Measurements from ENCODE around the gene ENTPD1.

ENTPD1 gene

GRCh38 chr10:95784279-95784913 is 28.4 kb downstream of the ENTPD1 start:
- no peaks in the 10 kb centered on the region for H3K9me3 ChIP-seq (ENCODE audit: control insufficient read depth in 5 of 5, low read length in 5 of 5)
- no peak overlapping the region for H3K9ac ChIP-seq (ENCODE audit: low read length in 5 of 5)
- H3K27me3 ChIP-seq (ENCODE audit: control insufficient read depth in 5 of 5, insufficient read depth in 4 of 5, low read length in 5 of 5) = no peaks in the 10 kb centered on the region
- H3K36me3 ChIP-seq (ENCODE audit: control insufficient read depth in 5 of 5, insufficient read depth in 5 of 5, low read length in 5 of 5) = no peaks in the 10 kb centered on the region
- no peak overlapping the region for H3K27ac ChIP-seq (ENCODE audit: low read depth, low read length)
- peaks cover 0 to 13% (median 0%) of the 10 kb centered on the region in 5 donors for H3K4me1 ChIP-seq (ENCODE audit: control insufficient read depth in 5 of 5, insufficient read depth in 5 of 5, low read length in 5 of 5)
- no peak overlapping the region for H3K4me3 ChIP-seq (ENCODE audit: low read depth in 1 of 5, low read length in 5 of 5)

- no peak overlapping the region for H3K9ac ChIP-seq (ENCODE audit: low read length in 5 of 5)
- no peak overlapping the region for H3K27ac ChIP-seq (ENCODE audit: low read depth, low read length)
- H3K9me3 ChIP-seq (ENCODE audit: control insufficient read depth in 5 of 5, low read length in 5 of 5) = no peaks in the 10 kb centered on the region
- peaks cover 0 to 13% (median 0%) of the 10 kb centered on the region in 5 donors for H3K4me1 ChIP-seq (ENCODE audit: control insufficient read depth in 5 of 5, insufficient read depth in 5 of 5, low read length in 5 of 5)
- no peaks in the 10 kb centered on the region for H3K36me3 ChIP-seq (ENCODE audit: control insufficient read depth in 5 of 5, insufficient read depth in 5 of 5, low read length in 5 of 5)
- H3K27me3 ChIP-seq (ENCODE audit: control insufficient read depth in 5 of 5, insufficient read depth in 4 of 5, low read length in 5 of 5) = no peaks in the 10 kb centered on the region
- H3K4me3 ChIP-seq (ENCODE audit: low read depth in 1 of 5, low read length in 5 of 5) = no peak overlapping the region
Measured at GRCh38 chr10:95785317-95785716, 29.4 kb downstream of the ENTPD1 start.

GRCh38 chr10:95785942-95786669 is 30.1 kb downstream of the ENTPD1 start:
- no peaks in the 10 kb centered on the region for H3K36me3 ChIP-seq (ENCODE audit: control insufficient read depth in 5 of 5, insufficient read depth in 5 of 5, low read length in 5 of 5)
- no peaks in the 10 kb centered on the region for H3K9me3 ChIP-seq (ENCODE audit: control insufficient read depth in 5 of 5, low read length in 5 of 5)
- H3K4me3 ChIP-seq (ENCODE audit: low read depth in 1 of 5, low read length in 5 of 5) = no peak overlapping the region
- H3K27me3 ChIP-seq (ENCODE audit: control insufficient read depth in 5 of 5, insufficient read depth in 4 of 5, low read length in 5 of 5) = no peaks in the 10 kb centered on the region
- H3K27ac ChIP-seq (ENCODE audit: low read depth, low read length) = no peak overlapping the region
- H3K9ac ChIP-seq (ENCODE audit: low read length in 5 of 5) = no peak overlapping the region
- H3K4me1 ChIP-seq (ENCODE audit: control insufficient read depth in 5 of 5, insufficient read depth in 5 of 5, low read length in 5 of 5) = peaks cover 0 to 13% (median 0%) of the 10 kb centered on the region in 5 donors

GRCh38 chr10:95787447-95787846 is 31.5 kb downstream of the ENTPD1 start:
- Histone ChIP-seq H3K36me3 (ENCODE audit: control insufficient read depth in 5 of 5, insufficient read depth in 5 of 5, low read length in 5 of 5) (no peaks in the 10 kb centered on the region), H3K27me3 (ENCODE audit: control insufficient read depth in 5 of 5, insufficient read depth in 4 of 5, low read length in 5 of 5) (no peaks in the 10 kb centered on the region), H3K4me1 (ENCODE audit: control insufficient read depth in 5 of 5, insufficient read depth in 5 of 5, low read length in 5 of 5) (peaks cover 0 to 18% (median 7%) of the 10 kb centered on the region in 5 donors), H3K9ac (ENCODE audit: low read length in 5 of 5) (no peak overlapping the region), H3K9me3 (ENCODE audit: control insufficient read depth in 5 of 5, low read length in 5 of 5) (no peaks in the 10 kb centered on the region), H3K4me3 (ENCODE audit: low read depth in 1 of 5, low read length in 5 of 5) (no peak overlapping the region), H3K27ac (ENCODE audit: low read depth, low read length) (no peak overlapping the region)

- Histone ChIP-seq H3K27me3 (ENCODE audit: control insufficient read depth in 5 of 5, insufficient read depth in 4 of 5, low read length in 5 of 5) (no peaks in the 10 kb centered on the region), H3K27ac (ENCODE audit: low read depth, low read length) (no peak overlapping the region), H3K9me3 (ENCODE audit: control insufficient read depth in 5 of 5, low read length in 5 of 5) (no peaks in the 10 kb centered on the region), H3K4me1 (ENCODE audit: control insufficient read depth in 5 of 5, insufficient read depth in 5 of 5, low read length in 5 of 5) (peaks cover 0 to 18% (median 17%) of the 10 kb centered on the region in 5 donors), H3K9ac (ENCODE audit: low read length in 5 of 5) (no peak overlapping the region), H3K36me3 (ENCODE audit: control insufficient read depth in 5 of 5, insufficient read depth in 5 of 5, low read length in 5 of 5) (no peaks in the 10 kb centered on the region), H3K4me3 (ENCODE audit: low read depth in 1 of 5, low read length in 5 of 5) (no peak overlapping the region)
Measured at GRCh38 chr10:95788830-95789229, 32.9 kb downstream of the ENTPD1 start.

GRCh38 chr10:95789902-95790301 is 33.9 kb downstream of the ENTPD1 start:
- peaks cover 0 to 18% (median 11%) of the 10 kb centered on the region in 5 donors for H3K4me1 ChIP-seq (ENCODE audit: control insufficient read depth in 5 of 5, insufficient read depth in 5 of 5, low read length in 5 of 5)
- no peak overlapping the region for H3K27ac ChIP-seq (ENCODE audit: low read depth, low read length)
- no peak overlapping the region for H3K9ac ChIP-seq (ENCODE audit: low read length in 5 of 5)
- H3K27me3 ChIP-seq (ENCODE audit: control insufficient read depth in 5 of 5, insufficient read depth in 4 of 5, low read length in 5 of 5) = no peaks in the 10 kb centered on the region
- no peaks in the 10 kb centered on the region for H3K9me3 ChIP-seq (ENCODE audit: control insufficient read depth in 5 of 5, low read length in 5 of 5)
- no peaks in the 10 kb centered on the region for H3K36me3 ChIP-seq (ENCODE audit: control insufficient read depth in 5 of 5, insufficient read depth in 5 of 5, low read length in 5 of 5)
- H3K4me3 ChIP-seq (ENCODE audit: low read depth in 1 of 5, low read length in 5 of 5) = no peak overlapping the region

GRCh38 chr10:95790982-95791381 is 35.0 kb downstream of the ENTPD1 start:
- Histone ChIP-seq H3K4me3 (ENCODE audit: low read depth in 1 of 5, low read length in 5 of 5) (no peak overlapping the region), H3K27ac (ENCODE audit: low read depth, low read length) (no peak overlapping the region), H3K4me1 (ENCODE audit: control insufficient read depth in 5 of 5, insufficient read depth in 5 of 5, low read length in 5 of 5) (peaks cover 0 to 18% (median 11%) of the 10 kb centered on the region in 5 donors), H3K36me3 (ENCODE audit: control insufficient read depth in 5 of 5, insufficient read depth in 5 of 5, low read length in 5 of 5) (no peaks in the 10 kb centered on the region), H3K9ac (ENCODE audit: low read length in 5 of 5) (no peak overlapping the region), H3K27me3 (ENCODE audit: control insufficient read depth in 5 of 5, insufficient read depth in 4 of 5, low read length in 5 of 5) (no peaks in the 10 kb centered on the region), H3K9me3 (ENCODE audit: control insufficient read depth in 5 of 5, low read length in 5 of 5) (no peaks in the 10 kb centered on the region)

- no peaks in the 10 kb centered on the region for H3K27me3 ChIP-seq (ENCODE audit: control insufficient read depth in 5 of 5, insufficient read depth in 4 of 5, low read length in 5 of 5)
- H3K4me1 ChIP-seq (ENCODE audit: control insufficient read depth in 5 of 5, insufficient read depth in 5 of 5, low read length in 5 of 5) = peaks cover 0 to 18% (median 11%) of the 10 kb centered on the region in 5 donors
- H3K36me3 ChIP-seq (ENCODE audit: control insufficient read depth in 5 of 5, insufficient read depth in 5 of 5, low read length in 5 of 5) = no peaks in the 10 kb centered on the region
- no peaks in the 10 kb centered on the region for H3K9me3 ChIP-seq (ENCODE audit: control insufficient read depth in 5 of 5, low read length in 5 of 5)
- H3K4me3 ChIP-seq (ENCODE audit: low read depth in 1 of 5, low read length in 5 of 5) = no peak overlapping the region
- no peak overlapping the region for H3K9ac ChIP-seq (ENCODE audit: low read length in 5 of 5)
- no peak overlapping the region for H3K27ac ChIP-seq (ENCODE audit: low read depth, low read length)
Measured at GRCh38 chr10:95791425-95791979, 35.5 kb downstream of the ENTPD1 start.

- Histone ChIP-seq H3K9me3 (ENCODE audit: control insufficient read depth in 5 of 5, low read length in 5 of 5) (no peaks in the 10 kb centered on the region), H3K27ac (ENCODE audit: low read depth, low read length) (no peak overlapping the region), H3K9ac (ENCODE audit: low read length in 5 of 5) (no peak overlapping the region), H3K4me1 (ENCODE audit: control insufficient read depth in 5 of 5, insufficient read depth in 5 of 5, low read length in 5 of 5) (peaks cover 0 to 18% (median 11%) of the 10 kb centered on the region in 5 donors), H3K36me3 (ENCODE audit: control insufficient read depth in 5 of 5, insufficient read depth in 5 of 5, low read length in 5 of 5) (no peaks in the 10 kb centered on the region), H3K4me3 (ENCODE audit: low read depth in 1 of 5, low read length in 5 of 5) (no peak overlapping the region), H3K27me3 (ENCODE audit: control insufficient read depth in 5 of 5, insufficient read depth in 4 of 5, low read length in 5 of 5) (no peaks in the 10 kb centered on the region)
Measured at GRCh38 chr10:95792211-95792780, 36.3 kb downstream of the ENTPD1 start.

GRCh38 chr10:95792874-95793285 is 36.9 kb downstream of the ENTPD1 start:
- no peak overlapping the region for H3K27ac ChIP-seq (ENCODE audit: low read depth, low read length)
- H3K36me3 ChIP-seq (ENCODE audit: control insufficient read depth in 5 of 5, insufficient read depth in 5 of 5, low read length in 5 of 5) = no peaks in the 10 kb centered on the region
- H3K4me3 ChIP-seq (ENCODE audit: low read depth in 1 of 5, low read length in 5 of 5) = no peak overlapping the region
- peaks cover 0 to 18% (median 11%) of the 10 kb centered on the region in 5 donors for H3K4me1 ChIP-seq (ENCODE audit: control insufficient read depth in 5 of 5, insufficient read depth in 5 of 5, low read length in 5 of 5)
- H3K9me3 ChIP-seq (ENCODE audit: control insufficient read depth in 5 of 5, low read length in 5 of 5) = no peaks in the 10 kb centered on the region
- no peak overlapping the region for H3K9ac ChIP-seq (ENCODE audit: low read length in 5 of 5)
- no peaks in the 10 kb centered on the region for H3K27me3 ChIP-seq (ENCODE audit: control insufficient read depth in 5 of 5, insufficient read depth in 4 of 5, low read length in 5 of 5)
